ENCODE results near the gene KCNMA1.

Gene KCNMA1

GRCh38 chr10:77147871-77148270 lies 489.7 kb downstream of the KCNMA1 start:
- TF ChIP-seq, protein P1, sequence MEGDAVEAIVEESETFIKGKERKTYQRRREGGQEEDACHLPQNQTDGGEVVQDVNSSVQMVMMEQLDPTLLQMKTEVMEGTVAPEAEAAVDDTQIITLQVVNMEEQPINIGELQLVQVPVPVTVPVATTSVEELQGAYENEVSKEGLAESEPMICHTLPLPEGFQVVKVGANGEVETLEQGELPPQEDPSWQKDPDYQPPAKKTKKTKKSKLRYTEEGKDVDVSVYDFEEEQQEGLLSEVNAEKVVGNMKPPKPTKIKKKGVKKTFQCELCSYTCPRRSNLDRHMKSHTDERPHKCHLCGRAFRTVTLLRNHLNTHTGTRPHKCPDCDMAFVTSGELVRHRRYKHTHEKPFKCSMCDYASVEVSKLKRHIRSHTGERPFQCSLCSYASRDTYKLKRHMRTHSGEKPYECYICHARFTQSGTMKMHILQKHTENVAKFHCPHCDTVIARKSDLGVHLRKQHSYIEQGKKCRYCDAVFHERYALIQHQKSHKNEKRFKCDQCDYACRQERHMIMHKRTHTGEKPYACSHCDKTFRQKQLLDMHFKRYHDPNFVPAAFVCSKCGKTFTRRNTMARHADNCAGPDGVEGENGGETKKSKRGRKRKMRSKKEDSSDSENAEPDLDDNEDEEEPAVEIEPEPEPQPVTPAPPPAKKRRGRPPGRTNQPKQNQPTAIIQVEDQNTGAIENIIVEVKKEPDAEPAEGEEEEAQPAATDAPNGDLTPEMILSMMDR (conservative IDR thresholded peaks at IDR 0.05; ENCODE audit: low read depth, low read length), result no peak
- no peaks in the 10 kb centered on the region for H3K4me1 ChIP-seq (ENCODE audit: low read depth, poor library complexity, severe bottlenecking)
- H3K36me3 ChIP-seq (ENCODE audit: insufficient read depth), result no peaks in the 10 kb centered on the region

GRCh38 chr10:77146712-77147336 lies 490.8 kb downstream of the KCNMA1 start:
- no peak overlapping the region for H3K9ac ChIP-seq
- no peaks in the 10 kb centered on the region for H3K79me2 ChIP-seq (ENCODE audit: insufficient read depth, low read depth)
- TF ChIP-seq, protein P1 (conservative IDR thresholded peaks at IDR 0.05; ENCODE audit: low read depth, low read length), result no peak
- H3K27me3 ChIP-seq (ENCODE audit: insufficient read depth, low read depth), result no peaks in the 10 kb centered on the region
- no peaks in the 10 kb centered on the region for H3K4me1 ChIP-seq (ENCODE audit: low read depth, poor library complexity, severe bottlenecking)
- H3K4me2 ChIP-seq, result no peak overlapping the region
- no peak overlapping the region for H3K4me3 ChIP-seq (IDR thresholded peaks at IDR 0.05; ENCODE audit: insufficient read depth, low read depth, low read length)
- H4K20me1 ChIP-seq (ENCODE audit: insufficient read depth), result no peaks in the 10 kb centered on the region
- no peak overlapping the region for H2AFZ ChIP-seq (ENCODE audit: low read depth)
- no peak overlapping the region for H3K27ac ChIP-seq
- H3K36me3 ChIP-seq (ENCODE audit: insufficient read depth), result no peaks in the 10 kb centered on the region

More at GRCh38 chr10:77147871-77148270, 489.7 kb downstream of the KCNMA1 start:
- Histone ChIP-seq H2AFZ (ENCODE audit: low read depth) (no peak overlapping the region), H4K20me1 (ENCODE audit: insufficient read depth) (no peaks in the 10 kb centered on the region), H3K9ac (no peak overlapping the region), H3K27ac (no peak overlapping the region), H3K27me3 (ENCODE audit: insufficient read depth, low read depth) (no peaks in the 10 kb centered on the region), H3K4me2 (no peak overlapping the region), H3K79me2 (ENCODE audit: insufficient read depth, low read depth) (no peaks in the 10 kb centered on the region), H3K4me3 (IDR thresholded peaks at IDR 0.05; ENCODE audit: insufficient read depth, low read depth, low read length) (no peak overlapping the region)

GRCh38 chr10:77144656-77145055 lies 493.0 kb downstream of the KCNMA1 start:
- Histone ChIP-seq H4K20me1 (ENCODE audit: insufficient read depth) (no peaks in the 10 kb centered on the region), H3K4me2 (no peak overlapping the region), H2AFZ (ENCODE audit: low read depth) (no peak overlapping the region), H3K9ac (no peak overlapping the region), H3K79me2 (ENCODE audit: insufficient read depth, low read depth) (no peaks in the 10 kb centered on the region), H3K4me1 (ENCODE audit: low read depth, poor library complexity, severe bottlenecking) (no peaks in the 10 kb centered on the region), H3K27me3 (ENCODE audit: insufficient read depth, low read depth) (no peaks in the 10 kb centered on the region), H3K4me3 (IDR thresholded peaks at IDR 0.05; ENCODE audit: insufficient read depth, low read depth, low read length) (no peak overlapping the region), H3K27ac (no peak overlapping the region), H3K36me3 (ENCODE audit: insufficient read depth) (no peaks in the 10 kb centered on the region)
- TF ChIP-seq, protein P1 (conservative IDR thresholded peaks at IDR 0.05; ENCODE audit: low read depth, low read length), result no peak

DNA sequence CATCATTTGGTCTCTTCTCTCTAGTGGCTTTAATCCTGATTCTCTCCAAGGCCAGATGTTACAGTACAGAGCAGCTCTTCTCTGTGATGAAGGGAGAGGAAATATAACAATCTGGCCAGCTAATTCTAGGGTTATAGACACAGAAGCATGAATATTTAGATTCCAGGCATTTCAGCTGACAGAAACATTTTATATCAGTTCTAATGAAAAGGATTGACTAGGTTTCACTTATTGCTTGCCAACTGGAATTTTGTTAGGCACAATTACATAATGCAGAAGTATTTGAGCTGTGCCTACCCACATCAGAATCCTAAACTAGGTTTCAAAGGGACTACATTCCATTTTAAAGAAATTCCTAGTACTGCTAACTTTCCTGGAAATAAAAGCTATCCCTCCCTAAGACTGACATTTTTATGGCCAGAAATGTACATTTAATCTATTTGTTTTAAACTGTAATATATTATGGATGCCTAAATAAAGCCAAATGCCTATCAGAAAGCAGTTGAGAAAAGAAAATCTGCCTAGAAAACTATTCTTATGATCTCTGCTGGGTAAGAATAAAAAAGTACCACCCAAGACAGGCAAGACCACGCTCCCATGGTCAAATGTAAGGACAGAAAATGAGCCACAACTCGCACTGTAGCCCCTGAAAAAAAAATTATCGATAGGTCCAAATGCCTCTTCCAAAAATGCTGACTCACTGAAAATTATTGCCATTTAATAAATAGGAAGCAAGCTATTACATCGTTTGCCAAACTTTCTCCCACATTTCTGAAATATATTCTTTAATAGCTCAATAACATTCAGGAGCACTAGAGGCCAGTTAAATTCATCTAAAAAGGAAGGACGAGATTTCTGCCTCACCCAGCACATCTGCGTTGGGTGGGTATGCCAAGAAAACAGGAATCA lies 498.1 kb downstream of the KCNMA1 start:
- H3K4me3 ChIP-seq (IDR thresholded peaks at IDR 0.05; ENCODE audit: insufficient read depth, low read depth, low read length), result no peak overlapping the region
- H3K36me3 ChIP-seq (ENCODE audit: insufficient read depth), result no peaks in the 10 kb centered on the region
- H3K4me2 ChIP-seq, result no peak overlapping the region
- no peaks in the 10 kb centered on the region for H3K4me1 ChIP-seq (ENCODE audit: low read depth, poor library complexity, severe bottlenecking)
- H3K79me2 ChIP-seq (ENCODE audit: insufficient read depth, low read depth), result no peaks in the 10 kb centered on the region
- no peak overlapping the region for H3K9ac ChIP-seq
- H2AFZ ChIP-seq (ENCODE audit: low read depth), result no peak overlapping the region
- TF ChIP-seq, protein P1 (conservative IDR thresholded peaks at IDR 0.05; ENCODE audit: low read depth, low read length), result no peak
- no peak overlapping the region for H3K27ac ChIP-seq
- H4K20me1 ChIP-seq (ENCODE audit: insufficient read depth), result no peaks in the 10 kb centered on the region
- no peaks in the 10 kb centered on the region for H3K27me3 ChIP-seq (ENCODE audit: insufficient read depth, low read depth)

Data from KMS-11 (cell line).